Tibial artery (tissue), 4 donors: ENCODE measurements around the gene AQP2.

ENCODE experiments used
- DNase-seq, 2 donors: peaks; one replicate each; pipeline ENCODE4 v3.0.0-alpha.2; 2019
- H3K27ac ChIP-seq, 2 donors: fragments of 200-600 bp; sonication (generic) in 1 of 2; 1 replicate in 1 of 2; 2 replicates in 1 of 2; pipeline ENCODE4 v1.5.1; 2018 to 2019; ENCODE audit warnings: mild to moderate bottlenecking in 1 of 2
- H3K27me3 ChIP-seq, 2 donors: fragments of 200-600 bp; sonication (generic) in 1 of 2; one replicate each; pipeline versions ENCODE4 v1.5.1 to v1.6.0; 2016 to 2019
- H3K36me3 ChIP-seq, 3 donors: fragments of 200-600 bp; sonication (generic) in 2 of 3; one replicate each; pipeline ENCODE4 v1.5.1; 2016 to 2019; ENCODE audit warnings: mild to moderate bottlenecking in 2 of 3
- H3K4me1 ChIP-seq, 4 donors: fragments of 200-600 bp; sonication (generic) in 2 of 4; 1 replicate in 3 of 4; 2 replicates in 1 of 4; pipeline ENCODE4 v1.5.1; 2016 to 2019
- H3K4me3 ChIP-seq, 2 donors: fragments of 200-600 bp; sonication (generic) in 1 of 2; 1 replicate in 1 of 2; 2 replicates in 1 of 2; pipeline ENCODE4 v1.5.1; 2018 to 2019; ENCODE audit warnings: mild to moderate bottlenecking in 2 of 2
- H3K9me3 ChIP-seq, 3 donors: fragments of 200-600 bp; sonication (generic) in 1 of 3; one replicate each; pipeline ENCODE4 v1.5.1; 2016 to 2019
- intact Hi-C: fragments of 100-400 bp; cut with DNase I; formaldehyde crosslinking; loops from one replicate; pipeline ENCODE4 v1.15.0; 2023; ENCODE audit warnings: low total_unique reads
- TF ChIP-seq, protein P1 (sequence below), 2 experiments: fragments of 200-600 bp in 1 of 2; fragments of 450-650 bp in 1 of 2; IDR thresholded peaks; one replicate each; pipeline ENCODE4 v1.5.1; 2017 to 2019; ENCODE audit warnings: antibody characterized with exemption in 2 of 2, mild to moderate bottlenecking in 1 of 2, moderate library complexity in 1 of 2

AQP2 gene

DNA sequence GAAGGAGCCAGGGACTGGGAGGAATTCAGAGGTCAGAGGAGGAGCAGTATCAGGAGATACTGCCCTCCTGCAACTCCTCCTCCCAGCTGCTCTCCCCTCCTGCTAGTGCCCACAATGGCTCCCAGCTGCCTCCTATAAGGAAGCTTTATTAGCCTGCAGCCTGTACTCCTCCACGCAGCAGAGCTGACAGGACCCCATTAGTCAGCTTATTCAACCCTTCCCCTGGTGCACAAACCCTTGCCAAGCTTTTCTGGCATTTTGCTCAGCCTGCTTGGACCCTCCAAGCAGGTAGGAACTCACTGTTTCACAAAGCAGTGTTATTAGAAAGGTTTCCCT is 6.9 kb upstream of the AQP2 start:
- Histone ChIP-seq H3K4me1 (peaks cover 0 to 10% (median 5%) of the 10 kb centered on the region in 4 donors), H3K9me3 (no peaks in the 10 kb centered on the region), H3K36me3 (no peaks in the 10 kb centered on the region), H3K27ac (no peak overlapping the region), H3K4me3 (no peak overlapping the region), H3K27me3 (no peaks in the 10 kb centered on the region)
- intact Hi-C loops, result loop anchor here (10.0 kb wide), 1 partner anchor 79 kb away; no protein-coding TSS in a partner anchor
- TF ChIP-seq, protein P1, sequence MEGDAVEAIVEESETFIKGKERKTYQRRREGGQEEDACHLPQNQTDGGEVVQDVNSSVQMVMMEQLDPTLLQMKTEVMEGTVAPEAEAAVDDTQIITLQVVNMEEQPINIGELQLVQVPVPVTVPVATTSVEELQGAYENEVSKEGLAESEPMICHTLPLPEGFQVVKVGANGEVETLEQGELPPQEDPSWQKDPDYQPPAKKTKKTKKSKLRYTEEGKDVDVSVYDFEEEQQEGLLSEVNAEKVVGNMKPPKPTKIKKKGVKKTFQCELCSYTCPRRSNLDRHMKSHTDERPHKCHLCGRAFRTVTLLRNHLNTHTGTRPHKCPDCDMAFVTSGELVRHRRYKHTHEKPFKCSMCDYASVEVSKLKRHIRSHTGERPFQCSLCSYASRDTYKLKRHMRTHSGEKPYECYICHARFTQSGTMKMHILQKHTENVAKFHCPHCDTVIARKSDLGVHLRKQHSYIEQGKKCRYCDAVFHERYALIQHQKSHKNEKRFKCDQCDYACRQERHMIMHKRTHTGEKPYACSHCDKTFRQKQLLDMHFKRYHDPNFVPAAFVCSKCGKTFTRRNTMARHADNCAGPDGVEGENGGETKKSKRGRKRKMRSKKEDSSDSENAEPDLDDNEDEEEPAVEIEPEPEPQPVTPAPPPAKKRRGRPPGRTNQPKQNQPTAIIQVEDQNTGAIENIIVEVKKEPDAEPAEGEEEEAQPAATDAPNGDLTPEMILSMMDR (IDR thresholded peaks at IDR 0.05), result no peak
- no peak for DNase-seq

DNA sequence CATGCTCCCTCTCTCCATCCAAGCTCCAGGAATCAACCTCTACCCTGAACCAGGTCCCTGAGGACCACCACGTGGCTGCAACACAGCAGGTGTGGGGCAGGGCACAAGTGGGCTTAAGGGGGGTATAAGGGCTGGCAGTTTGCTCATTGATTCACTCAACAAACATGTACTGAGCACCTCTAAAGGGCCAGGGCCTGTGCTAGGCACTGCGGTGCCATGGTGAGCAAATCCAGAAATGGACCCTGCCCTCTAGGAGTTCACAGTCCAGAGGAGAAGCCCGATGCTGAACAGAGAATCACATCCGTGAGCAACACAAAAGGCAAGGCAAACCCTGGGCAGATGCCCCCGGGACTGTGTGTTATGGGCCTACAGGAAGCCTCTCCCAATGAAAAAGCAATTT is 6.5 kb upstream of the AQP2 start:
- intact Hi-C loops, result loop anchor here (10.0 kb wide), 1 partner anchor 79 kb away; no protein-coding TSS in a partner anchor
- H3K27ac ChIP-seq, result no peak overlapping the region
- H3K27me3 ChIP-seq, result no peaks in the 10 kb centered on the region
- TF ChIP-seq, protein P1 (IDR thresholded peaks at IDR 0.05), result no peak
- no peak for DNase-seq
- no peak overlapping the region for H3K4me3 ChIP-seq
- H3K9me3 ChIP-seq, result no peaks in the 10 kb centered on the region
- H3K4me1 ChIP-seq, result peaks cover 0 to 10% (median 5%) of the 10 kb centered on the region in 4 donors
- no peaks in the 10 kb centered on the region for H3K36me3 ChIP-seq

DNA sequence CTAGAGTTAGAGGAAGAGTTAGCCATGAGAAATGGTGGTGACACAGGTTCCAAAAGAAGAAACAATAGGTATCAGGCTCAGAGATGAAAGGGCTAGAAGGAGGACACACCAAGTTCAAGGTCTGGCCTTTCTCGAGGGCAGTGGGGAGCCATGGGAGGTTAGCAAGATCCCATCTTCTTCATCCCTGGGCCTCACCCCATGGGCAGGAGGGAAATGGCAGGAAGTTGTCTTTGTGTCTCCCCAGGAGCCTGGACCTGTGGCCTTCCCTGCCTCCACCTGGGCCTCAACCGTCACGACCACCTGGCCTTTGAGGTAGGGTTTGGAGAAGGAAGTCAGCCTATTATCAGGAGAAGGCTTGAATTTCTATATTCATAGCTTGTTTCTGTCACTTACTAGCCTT is 5.8 kb upstream of the AQP2 start:
- intact Hi-C loops, result loop anchor here (10.0 kb wide), 1 partner anchor 80 kb away; no protein-coding TSS in a partner anchor

DNA sequence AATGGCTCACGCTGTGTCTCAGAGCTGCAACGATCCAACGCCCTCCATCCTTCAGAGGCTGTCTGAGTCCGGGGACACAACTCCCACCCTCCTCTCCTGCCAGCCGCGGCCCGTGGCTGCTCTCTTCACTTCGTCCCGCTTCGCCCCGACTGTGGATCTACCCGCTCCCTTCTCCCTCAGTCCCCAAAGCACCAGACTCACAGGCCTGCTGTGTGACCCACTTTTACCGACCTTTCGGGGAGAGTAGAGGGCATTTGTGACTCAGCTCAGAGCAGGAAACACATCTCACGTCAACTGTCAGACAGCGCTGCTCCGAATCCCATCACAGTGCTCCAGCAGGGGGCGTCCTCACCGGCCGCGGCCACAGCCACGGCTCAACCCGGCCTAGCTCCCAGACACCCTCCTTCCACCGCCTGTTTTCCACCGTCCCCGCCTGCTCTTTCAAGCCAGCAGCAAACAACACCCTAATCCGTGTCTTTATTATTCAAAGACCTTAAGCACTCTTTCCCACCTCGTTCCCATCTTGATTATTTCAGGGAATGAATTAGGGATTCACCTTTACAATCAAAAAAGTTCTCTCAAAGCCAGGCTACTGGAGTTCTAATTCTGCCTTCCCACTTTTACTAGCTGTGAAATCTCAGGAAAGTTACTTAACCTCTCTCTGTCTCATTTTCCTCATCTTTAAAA is 5.0 kb upstream of the AQP2 start:
- H3K9me3 ChIP-seq, result no peaks in the 10 kb centered on the region
- H3K27ac ChIP-seq, result peak overlapping the region in 1 of 2 donors; percentile 37
- peak overlapping the region in 1 of 2 donors; percentile 36 for H3K4me3 ChIP-seq
- TF ChIP-seq, protein P1 (IDR thresholded peaks at IDR 0.05), result peak; percentile 68 to 87
- H3K36me3 ChIP-seq, result no peaks in the 10 kb centered on the region
- peak; percentile 69 to 85 for DNase-seq
- peaks cover 0 to 9% of the 10 kb centered on the region in 2 donors for H3K27me3 ChIP-seq
- intact Hi-C loops, result loop anchor here (10.0 kb wide), 1 partner anchor 81 kb away; no protein-coding TSS in a partner anchor
- H3K4me1 ChIP-seq, result peaks cover 0 to 10% (median 5%) of the 10 kb centered on the region in 4 donors

More for the DNA sequence above, 5.8 kb upstream of the AQP2 start:
- H3K9me3 ChIP-seq, result no peaks in the 10 kb centered on the region
- peaks cover 0 to 10% (median 5%) of the 10 kb centered on the region in 4 donors for H3K4me1 ChIP-seq
- H3K36me3 ChIP-seq, result no peaks in the 10 kb centered on the region
- H3K27ac ChIP-seq, result no peak overlapping the region
- H3K27me3 ChIP-seq, result peaks cover 0 to 2% of the 10 kb centered on the region in 2 donors
- TF ChIP-seq, protein P1 (IDR thresholded peaks at IDR 0.05), result no peak
- no peak for DNase-seq
- H3K4me3 ChIP-seq, result no peak overlapping the region

DNA sequence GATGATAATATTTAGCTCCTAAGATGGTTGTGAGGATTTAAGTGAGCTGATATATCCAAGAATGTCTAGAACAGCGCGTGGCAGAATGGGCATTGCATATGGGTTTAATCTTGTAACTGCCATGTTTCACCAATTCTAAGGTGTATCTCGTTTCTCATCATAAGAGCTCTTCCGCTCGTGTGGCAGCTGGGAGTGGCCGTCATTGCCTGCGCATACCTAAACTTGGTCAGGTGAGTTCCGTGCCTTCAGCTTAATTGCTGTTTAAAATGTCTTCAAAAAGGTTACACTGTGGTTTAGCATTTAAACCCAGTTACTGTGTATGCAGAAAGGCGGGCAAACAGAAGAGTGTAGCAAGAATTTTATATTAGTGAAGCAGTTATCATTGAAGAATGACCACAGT is 4.5 kb upstream of the AQP2 start:
- TF ChIP-seq, protein P1 (IDR thresholded peaks at IDR 0.05), result no peak
- no peak overlapping the region for H3K27ac ChIP-seq
- H3K4me3 ChIP-seq, result no peak overlapping the region
- intact Hi-C loops, result loop anchor here (10.0 kb wide), 1 partner anchor 81 kb away; no protein-coding TSS in a partner anchor
- peaks cover 0 to 14% of the 10 kb centered on the region in 2 donors for H3K27me3 ChIP-seq
- no peaks in the 10 kb centered on the region for H3K9me3 ChIP-seq
- DNase-seq, result no peak
- H3K4me1 ChIP-seq, result peaks cover 0 to 10% (median 5%) of the 10 kb centered on the region in 4 donors
- no peaks in the 10 kb centered on the region for H3K36me3 ChIP-seq
